H1 (cell line): Measurements from ENCODE around the gene WDR7. TPM values are rescaled to one million over a fixed set of nuclear protein-coding genes. Genes with fewer than 3 reads are reported as not detected.

Experiments used
- CTCF ChIA-PET: fragments of 300-600 bp; sonication (Branson Sonifier 250); formaldehyde crosslinking; loops from one replicate; lab custom pipeline; 2021; ENCODE audit not compliant: partially characterized antibody; lab: Charles Lee
- POLR2A ChIA-PET: fragments of 300-600 bp; sonication (Branson Sonifier 250); formaldehyde crosslinking; loops from one replicate; lab custom pipeline; 2021; ENCODE audit warnings: inconsistent platforms; ENCODE audit not compliant: partially characterized antibody; lab: Charles Lee
- DNase-seq, 2 experiments: peaks; one replicate each; pipeline versions ENCODE4 v3.0.0 to v3.0.0-alpha.2; 2010 to 2022; ENCODE audit warnings: low spot score in 2 of 2, low read depth in 1 of 2, mixed read lengths in 1 of 2
- FAIRE-seq: peaks from 2 replicates; lab custom pipeline; 2011; peaks lifted over from hg19 to GRCh38; lab: Jason Lieb, UNC
- H2AFZ ChIP-seq: 2 replicates; pipeline ENCODE4 v1.8.1; 2012; ENCODE audit warnings: low read length, inconsistent platforms
- H2AK5ac ChIP-seq: 2 replicates; pipeline ENCODE4 v1.6.1; 2013; ENCODE audit warnings: low read depth, low read length
- H2BK120ac ChIP-seq: replicated peaks from 2 replicates; pipeline ENCODE3; 2013; ENCODE audit warnings: low read depth, low read length, inconsistent platforms
- H2BK12ac ChIP-seq: 2 replicates; pipeline ENCODE4 v1.6.1; 2013; ENCODE audit warnings: low read depth, low read length
- H2BK15ac ChIP-seq: 2 replicates; pipeline ENCODE4 v1.6.1; 2013; ENCODE audit warnings: low read length
- H2BK20ac ChIP-seq: 2 replicates; pipeline ENCODE4 v1.6.1; 2013; ENCODE audit warnings: low read length
- H2BK5ac ChIP-seq: 2 replicates; pipeline ENCODE4 v1.6.1; 2013; ENCODE audit warnings: low read depth, low read length
- H3K14ac ChIP-seq: 2 replicates; pipeline ENCODE4 v1.6.1; 2013; ENCODE audit warnings: inconsistent platforms; ENCODE audit not compliant: insufficient read length
- H3K18ac ChIP-seq: 2 replicates; pipeline ENCODE4 v1.6.1; 2013; ENCODE audit warnings: low read length; ENCODE audit errors: extremely low read depth
- H3K23ac ChIP-seq: 2 replicates; pipeline ENCODE4 v1.6.1; 2013; ENCODE audit warnings: inconsistent platforms; ENCODE audit not compliant: insufficient read length
- H3K23me2 ChIP-seq: 2 replicates; pipeline ENCODE4 v1.6.1; 2013; ENCODE audit warnings: low read depth, low read length
- H3K27ac ChIP-seq: 2 replicates; pipeline ENCODE4 v1.6.1; 2011; ENCODE audit warnings: low read depth, low read length, inconsistent platforms
- H3K27me3 ChIP-seq, 4 experiments: replicated peaks in 1 of 4; 1 replicate in 1 of 4; 2 replicates in 3 of 4; pipeline versions ENCODE4 v1.6.1 to v1.8.1; 2011 to 2013; ENCODE audit warnings: low read length in 3 of 4, mild to moderate bottlenecking in 3 of 4, inconsistent platforms in 2 of 4, mixed read lengths in 2 of 4, moderate library complexity in 1 of 4; ENCODE audit not compliant: control insufficient read depth in 3 of 4, insufficient read depth in 3 of 4; ENCODE audit errors: extremely low read depth in 1 of 4
- H3K36me3 ChIP-seq, 4 experiments: 2 replicates each; pipeline versions ENCODE4 v1.6.1 to v1.8.1; 2011 to 2013; ENCODE audit warnings: mild to moderate bottlenecking in 4 of 4, low read length in 3 of 4, moderate library complexity in 2 of 4, control low read depth in 1 of 4, inconsistent platforms in 1 of 4; ENCODE audit not compliant: insufficient read depth in 4 of 4, control insufficient read depth in 2 of 4
- H3K4ac ChIP-seq: replicated peaks from 2 replicates; pipeline ENCODE3; 2013; ENCODE audit warnings: low read length, low read depth, mixed read lengths, inconsistent platforms; ENCODE audit not compliant: insufficient read length
- H3K4me1 ChIP-seq, 4 experiments: replicated peaks in 1 of 4; 1 replicate in 1 of 4; 2 replicates in 3 of 4; pipeline versions ENCODE4 v1.6.1 to v1.8.1; 2011 to 2013; ENCODE audit warnings: low read length in 3 of 4, inconsistent platforms in 2 of 4, mixed read lengths in 1 of 4; ENCODE audit not compliant: insufficient read depth in 4 of 4, control insufficient read depth in 3 of 4
- H3K4me2 ChIP-seq, 2 experiments: 2 replicates each; pipeline versions ENCODE4 v1.6.1 to v1.8.1; 2011 to 2013; ENCODE audit warnings: low read depth in 2 of 2, low read length in 2 of 2, control low read depth in 1 of 2, inconsistent platforms in 1 of 2, mild to moderate bottlenecking in 1 of 2; ENCODE audit not compliant: insufficient read depth in 1 of 2
- H3K4me3 ChIP-seq, 4 experiments: fragments of 200-600, 300-600 bp in 1 of 4; sonication (generic), shearing (Covaris generic), sonication (Bioruptor Twin) in 1 of 4; 2 replicates each; pipeline versions ENCODE4 v1.5.1 to v1.8.1; 2011 to 2016; ENCODE audit warnings: low read length in 4 of 4, low read depth in 3 of 4, control low read depth in 2 of 4, inconsistent platforms in 2 of 4, mild to moderate bottlenecking in 2 of 4, mixed read lengths in 1 of 4, moderate library complexity in 1 of 4; ENCODE audit not compliant: insufficient read depth in 2 of 4; ENCODE audit errors: extremely low read depth in 1 of 4
- H3K56ac ChIP-seq: replicated peaks from 2 replicates; pipeline ENCODE3; 2013; ENCODE audit warnings: low read depth, mild to moderate bottlenecking, mixed read lengths, low read length, inconsistent platforms; ENCODE audit not compliant: insufficient read length
- H3K79me1 ChIP-seq: 2 replicates; pipeline ENCODE4 v1.6.1; 2013; ENCODE audit warnings: low read depth, low read length, control low read depth
- H3K79me2 ChIP-seq, 2 experiments: 2 replicates each; pipeline versions ENCODE4 v1.6.1 to v1.8.1; 2012 to 2013; ENCODE audit warnings: low read length in 2 of 2, mild to moderate bottlenecking in 2 of 2, inconsistent platforms in 1 of 2; ENCODE audit not compliant: insufficient read depth in 2 of 2, control insufficient read depth in 1 of 2
- H3K9ac ChIP-seq, 4 experiments: replicated peaks in 1 of 4; 1 replicate in 1 of 4; 2 replicates in 3 of 4; pipeline versions ENCODE4 v1.6.1 to v1.8.1; 2011 to 2013; ENCODE audit warnings: low read depth in 3 of 4, low read length in 3 of 4, control low read depth in 2 of 4, mild to moderate bottlenecking in 2 of 4, moderate library complexity in 2 of 4, inconsistent platforms in 1 of 4; ENCODE audit errors: extremely low read depth in 1 of 4
- H3K9me3 ChIP-seq, 2 experiments: 2 replicates each; pipeline versions ENCODE4 v1.6.1 to v1.8.1; 2012 to 2013; ENCODE audit warnings: mild to moderate bottlenecking in 2 of 2, moderate library complexity in 2 of 2, control low read depth in 1 of 2, inconsistent platforms in 1 of 2, low read depth in 1 of 2, low read length in 1 of 2, mixed read lengths in 1 of 2; ENCODE audit not compliant: insufficient read depth in 2 of 2
- H4K20me1 ChIP-seq, 2 experiments: replicated peaks in 1 of 2; 2 replicates each; pipeline versions ENCODE3 to v1.8.1; 2011 to 2013; ENCODE audit warnings: inconsistent platforms in 2 of 2, low read length in 2 of 2, mild to moderate bottlenecking in 1 of 2; ENCODE audit not compliant: insufficient read depth in 2 of 2, control insufficient read depth in 1 of 2
- H4K5ac ChIP-seq: 2 replicates; pipeline ENCODE4 v1.6.1; 2013; ENCODE audit warnings: low read length, low read depth, mixed read lengths, inconsistent platforms; ENCODE audit not compliant: insufficient read length
- H4K8ac ChIP-seq: 2 replicates; pipeline ENCODE4 v1.8.0; 2013; ENCODE audit warnings: mild to moderate bottlenecking, moderate library complexity, low read length, inconsistent platforms; ENCODE audit not compliant: insufficient read depth; ENCODE audit errors: extremely low read depth
- H4K91ac ChIP-seq: replicated peaks from 2 replicates; pipeline ENCODE3; 2013; ENCODE audit warnings: low read length, mixed read lengths, inconsistent platforms; ENCODE audit not compliant: insufficient read length
- RAD21 ChIP-seq, 2 experiments: IDR thresholded peaks in 1 of 2; conservative IDR thresholded peaks in 1 of 2; 2 replicates each; pipeline ENCODE4 v1.6.1; 2011; ENCODE audit warnings: low read depth in 2 of 2, low read length in 2 of 2, improper control_type of control experiment in 1 of 2, inconsistent platforms in 1 of 2, mild to moderate bottlenecking in 1 of 2, moderate library complexity in 1 of 2
- RXRA ChIP-seq: IDR thresholded peaks from 2 replicates; pipeline ENCODE4 v1.6.1; 2011; ENCODE audit warnings: low read depth, mild to moderate bottlenecking, low read length, moderate library complexity; ENCODE audit not compliant: insufficient read depth
- SIRT6 ChIP-seq: IDR thresholded peaks from one replicate; pipeline ENCODE4 v1.7.1; 2012; ENCODE audit warnings: low read length, inconsistent platforms
- SP1 ChIP-seq: IDR thresholded peaks from 2 replicates; pipeline ENCODE4 v1.6.1; 2011; ENCODE audit warnings: low read depth, low read length
- ZNF274 ChIP-seq: IDR thresholded peaks from 2 replicates; pipeline ENCODE4 v1.7.0; 2012; ENCODE audit warnings: low read length, borderline replicate concordance; ENCODE audit errors: extremely low read depth
- WGBS, 2 experiments: shearing (Covaris generic) in 1 of 2; methylation state at CpG; one replicate each; pipeline versions ENCODE4 v1.1.6 to v1.1.7; 2013 to 2015; ENCODE audit warnings: low lambda C conversion rate in 2 of 2, mixed read lengths in 2 of 2, inconsistent platforms in 1 of 2, low coverage in 1 of 2, missing lambda C conversion rate in 1 of 2; ENCODE audit not compliant: insufficient replicate concordance in 2 of 2, insufficient coverage in 1 of 2, insufficient read length in 1 of 2; ENCODE audit errors: extremely low coverage in 1 of 2, missing lambda C conversion rate in 1 of 2; 5-methylcytosine and 5-hydroxymethylcytosine counted together
- polyA plus RNA-seq, 7 experiments: library from polyadenylated mRNA; depleted of rRNA in 3 of 7; stranded (reverse) in 5 of 7; unstranded in 2 of 7; fragments of >200 nt in 5 of 7; fragments of 200-250 nt in 2 of 7; gene quantifications; 1 replicate in 5 of 7; 2 replicates in 1 of 7; 4 replicates in 1 of 7; pipeline versions ENCODE4 v1.2.1 to v1.2.3, GENCODE V29; 2011 to 2013; ENCODE audit warnings: missing spikeins in 2 of 7, mixed read lengths in 2 of 7
- total RNA-seq: library from RNA; stranded (reverse); fragmentation: NEBNext Ultra II Directional; extraction: Animal tissue kit (Norgen Biotek cat#: 25700); gene quantifications from 2 replicates; pipeline ENCODE4 v1.2.1, GENCODE V29; 2021

WDR7 gene
- total and polyA plus RNA-seq, 2 of the 8 experiments (the other 6 are each of a cell fraction or from before 2014, with no cell fraction given), result 5.5 to 15.2 TPM

GRCh38 chr18:56935434-56936040 is 284.4 kb downstream of the WDR7 start:
- Histone ChIP-seq H3K27me3 (no peaks in the 10 kb centered on the region), H2AK5ac (no peak overlapping the region), H3K36me3 (no peaks in the 10 kb centered on the region), H2BK15ac (no peak overlapping the region), H2BK120ac (no peak overlapping the region), H3K4me3 (no peak overlapping the region), H3K23me2 (no peaks in the 10 kb centered on the region), H3K18ac (no peak overlapping the region), H4K91ac (no peak overlapping the region), H3K79me2 (no peaks in the 10 kb centered on the region), H2AFZ (no peak overlapping the region), H4K5ac (no peak overlapping the region), H2BK5ac (no peak overlapping the region), H3K23ac (no peak overlapping the region), H3K9me3 (no peaks in the 10 kb centered on the region), H4K8ac (no peak overlapping the region), H3K4ac (no peak overlapping the region), H3K9ac (no peak overlapping the region), H3K4me2 (no peak overlapping the region), H2BK20ac (no peak overlapping the region), H3K56ac (no peak overlapping the region), H3K27ac (no peak overlapping the region), H4K20me1 (no peaks in the 10 kb centered on the region), H3K4me1 (peaks cover 0 to 3% (median 1%) of the 10 kb centered on the region in 4 experiments; a peak in 3 of 7 replicates), H3K14ac (no peak overlapping the region), H2BK12ac (no peak overlapping the region), H3K79me1 (no peaks in the 10 kb centered on the region)
- WGBS, 2 experiments, result 88% methylated on average over 10 of the region's 10 CpGs; no CpG with 5 or more reads in 1 of the 2 experiments
- ChIA-PET POLR2A (no interaction called here), CTCF (interaction anchor here (1.3 kb wide), 1 partner anchor 13 kb away, joined by 4 read pairs; no protein-coding TSS in a partner anchor)
- DNase-seq (no peak), FAIRE-seq (no peak)
- TF ChIP-seq ZNF274 (no peak), SIRT6 (no peak), SP1 (no peak), RAD21 (IDR thresholded peaks at IDR 0.05 in 1 of 2, conservative IDR thresholded peaks at IDR 0.05 in 1 of 2; ENCODE audit: low read depth in 2 of 2, low read length in 2 of 2) (no peak), RXRA (no peak)
